ENCODE results near the gene RMND5A.

GRCh38 chr2:86807133-86807467 lies 87.0 kb downstream of the RMND5A start:
- TF ChIP-seq BHLHE40 (IDR thresholded peaks at IDR 0.05; ENCODE audit: borderline replicate concordance) (no peak), FOXM1 (IDR thresholded peaks at IDR 0.05; ENCODE audit: borderline replicate concordance) (no peak), ELF4 (IDR thresholded peaks at IDR 0.05) (no peak), HDGF (IDR thresholded peaks at IDR 0.05; ENCODE audit: borderline replicate concordance) (no peak), FOXK2 (IDR thresholded peaks at IDR 0.05) (no peak), ZNF384 (IDR thresholded peaks at IDR 0.05) (no peak), SP1 (IDR thresholded peaks at IDR 0.05) (no peak), L3MBTL2 (conservative IDR thresholded peaks at IDR 0.05) (no peak)

Data from HEK293T (cell line).